Measurements from ENCODE around the gene EIF4E3. TPM values are rescaled to one million over a fixed set of nuclear protein-coding genes. Genes with fewer than 3 reads are reported as not detected.

The EIF4E3 gene
- total and polyA plus RNA-seq, 4 donors: 10.2 to 29.3 (median 21.9) TPM

DNA sequence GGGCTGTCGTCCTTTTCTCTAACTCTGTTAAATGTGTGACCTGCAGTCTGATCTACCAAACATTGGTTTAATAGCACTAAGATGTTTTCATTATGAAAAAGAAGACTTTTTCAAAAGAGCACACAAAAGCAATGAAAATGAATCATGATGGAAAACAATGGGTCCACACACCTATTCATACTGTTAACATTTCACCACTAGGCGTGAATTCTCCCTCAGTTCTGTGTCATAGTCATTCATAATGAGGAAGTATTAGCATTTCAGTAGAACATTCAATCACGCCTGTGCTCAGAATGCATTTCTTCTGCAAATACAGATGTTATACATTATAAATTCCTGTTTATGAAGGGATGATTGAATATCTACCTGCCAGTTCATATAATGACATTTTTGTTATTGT is 35.9 kb downstream of the EIF4E3 start:
- H3K27ac ChIP-seq (ENCODE audit: low read depth in 1 of 2, low read length in 2 of 2): no peak overlapping the region
- H3K4me1 ChIP-seq (ENCODE audit: control insufficient read depth in 1 of 2, insufficient read depth in 2 of 2, low read length in 2 of 2): no peaks in the 10 kb centered on the region
- intact Hi-C loops (cut with DNase I): no loop called here

DNA sequence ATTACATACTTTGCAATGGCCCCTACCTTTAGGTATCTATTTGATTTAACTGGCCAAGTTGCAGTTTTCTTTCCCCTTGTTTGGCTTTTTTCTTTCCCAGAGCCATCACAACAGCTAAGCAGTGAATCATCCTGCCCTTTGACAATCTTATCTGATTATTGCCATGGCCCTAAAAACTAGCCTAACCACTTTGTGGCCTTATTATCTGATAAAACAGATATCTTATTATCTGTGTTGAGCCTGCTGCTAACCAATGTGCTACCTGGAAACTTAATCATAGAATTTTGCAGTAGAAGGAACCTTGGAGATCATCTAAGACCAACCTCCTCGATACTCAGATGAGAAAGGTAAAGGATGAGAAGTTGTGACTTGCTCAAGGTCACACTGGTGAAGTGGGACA is 37.1 kb downstream of the EIF4E3 start:
- no peak overlapping the region for H3K27ac ChIP-seq (ENCODE audit: low read depth in 1 of 2, low read length in 2 of 2)
- DNase-seq: no peak
- intact Hi-C loops (cut with DNase I): no loop called here
- no peak for ATAC-seq (ENCODE audit: low FRiP score)
- H3K9me3 ChIP-seq (ENCODE audit: control insufficient read depth, low read length): no peaks in the 10 kb centered on the region
- peaks cover 0 to 3% of the 10 kb centered on the region in 2 donors for H3K36me3 ChIP-seq (ENCODE audit: control insufficient read depth in 1 of 2, insufficient read depth in 2 of 2, low read length in 1 of 2)
- WGBS, 2 donors: 98 to 100% methylated on average over 1 of the region's 1 CpG
- H3K4me1 ChIP-seq (ENCODE audit: control insufficient read depth in 1 of 2, insufficient read depth in 2 of 2, low read length in 2 of 2): no peaks in the 10 kb centered on the region
- H3K4me3 ChIP-seq (ENCODE audit: low read length in 2 of 2): no peak overlapping the region
- no peaks in the 10 kb centered on the region for H3K27me3 ChIP-seq (ENCODE audit: control insufficient read depth in 1 of 2, insufficient read depth in 2 of 2, low read length in 1 of 2)

More for the DNA sequence above, 35.9 kb downstream of the EIF4E3 start:
- no peak for DNase-seq
- no peak overlapping the region for H3K4me3 ChIP-seq (ENCODE audit: low read length in 2 of 2)
- peaks cover 0 to 3% of the 10 kb centered on the region in 2 donors for H3K36me3 ChIP-seq (ENCODE audit: control insufficient read depth in 1 of 2, insufficient read depth in 2 of 2, low read length in 1 of 2)
- WGBS, 2 donors: 94 to 95% methylated on average over 3 of the region's 3 CpGs
- no peak for ATAC-seq (ENCODE audit: low FRiP score)
- no peaks in the 10 kb centered on the region for H3K9me3 ChIP-seq (ENCODE audit: control insufficient read depth, low read length)
- no peaks in the 10 kb centered on the region for H3K27me3 ChIP-seq (ENCODE audit: control insufficient read depth in 1 of 2, insufficient read depth in 2 of 2, low read length in 1 of 2)

DNA sequence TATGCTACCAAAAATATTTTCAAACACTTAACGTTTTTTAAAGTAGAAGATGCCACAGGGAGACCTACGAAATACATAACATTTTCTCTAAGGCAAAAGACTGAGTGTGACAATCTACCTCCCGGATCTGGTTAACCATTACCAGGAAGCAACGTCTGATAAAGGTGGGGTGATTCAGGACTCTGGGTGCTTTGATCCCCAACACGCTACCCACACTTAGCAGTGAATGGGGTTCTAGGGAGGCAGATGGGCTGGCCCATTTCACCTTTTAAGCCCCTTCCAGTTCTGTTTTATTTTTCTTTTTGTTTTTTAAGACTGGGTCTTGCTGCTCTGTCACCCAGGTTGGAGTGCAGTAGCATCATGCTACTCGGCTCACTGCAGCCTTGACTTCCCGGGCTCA is 39.5 kb downstream of the EIF4E3 start:
- no peak for DNase-seq
- no peak overlapping the region for H3K27ac ChIP-seq (ENCODE audit: low read depth in 1 of 2, low read length in 2 of 2)
- intact Hi-C loops (cut with DNase I): no loop called here
- H3K4me3 ChIP-seq (ENCODE audit: low read length in 2 of 2): no peak overlapping the region
- no peak for ATAC-seq (ENCODE audit: low FRiP score)
- peaks cover 0 to 3% of the 10 kb centered on the region in 2 donors for H3K36me3 ChIP-seq (ENCODE audit: control insufficient read depth in 1 of 2, insufficient read depth in 2 of 2, low read length in 1 of 2)
- H3K4me1 ChIP-seq (ENCODE audit: control insufficient read depth in 1 of 2, insufficient read depth in 2 of 2, low read length in 2 of 2): no peaks in the 10 kb centered on the region
- 94% methylated on average over 7 of the region's 7 CpGs for WGBS, 2 donors
- H3K9me3 ChIP-seq (ENCODE audit: control insufficient read depth, low read length): no peaks in the 10 kb centered on the region
- no peaks in the 10 kb centered on the region for H3K27me3 ChIP-seq (ENCODE audit: control insufficient read depth in 1 of 2, insufficient read depth in 2 of 2, low read length in 1 of 2)

DNA sequence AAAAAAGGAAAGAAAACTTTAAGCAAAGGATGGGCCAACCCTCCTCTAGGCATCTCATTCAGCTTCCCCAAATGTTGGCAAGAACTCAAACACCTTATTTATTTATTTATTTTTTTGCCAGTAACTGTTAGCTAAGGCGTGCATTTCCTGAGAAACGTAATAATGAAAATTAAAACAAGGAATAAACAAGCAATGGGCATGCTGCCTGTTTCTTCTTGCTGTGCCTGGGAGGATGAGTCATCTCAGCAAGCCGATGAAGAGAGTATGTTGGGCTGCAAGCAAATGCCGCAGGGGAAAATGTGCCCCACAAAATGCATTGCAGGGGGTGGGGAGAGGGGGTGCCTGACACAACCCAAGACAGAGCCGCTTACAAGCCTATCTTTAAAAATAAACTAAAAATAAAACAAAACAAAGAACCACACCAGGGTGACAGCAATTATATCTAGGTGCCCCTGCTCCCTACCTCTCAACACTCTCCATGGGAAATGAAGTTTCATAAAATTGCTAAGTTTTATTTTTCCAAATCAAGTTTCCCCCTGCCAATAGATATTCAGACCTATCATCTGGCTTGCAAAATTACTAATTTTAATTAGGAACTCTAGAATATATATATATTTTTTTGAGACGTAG is 40.3 kb downstream of the EIF4E3 start:
- H3K4me3 ChIP-seq (ENCODE audit: low read length in 2 of 2): no peak overlapping the region
- H3K27me3 ChIP-seq (ENCODE audit: control insufficient read depth in 1 of 2, insufficient read depth in 2 of 2, low read length in 1 of 2): no peaks in the 10 kb centered on the region
- ATAC-seq (ENCODE audit: low FRiP score) (peak; percentile 59), DNase-seq (no peak)
- H3K4me1 ChIP-seq (ENCODE audit: control insufficient read depth in 1 of 2, insufficient read depth in 2 of 2, low read length in 2 of 2): no peaks in the 10 kb centered on the region
- intact Hi-C loops (cut with DNase I): no loop called here
- WGBS, 2 donors: 52 to 57% methylated on average over 6 of the region's 6 CpGs
- H3K9me3 ChIP-seq (ENCODE audit: control insufficient read depth, low read length): no peaks in the 10 kb centered on the region
- peaks cover 0 to 3% of the 10 kb centered on the region in 2 donors for H3K36me3 ChIP-seq (ENCODE audit: control insufficient read depth in 1 of 2, insufficient read depth in 2 of 2, low read length in 1 of 2)
- H3K27ac ChIP-seq (ENCODE audit: low read depth in 1 of 2, low read length in 2 of 2): no peak overlapping the region

DNA sequence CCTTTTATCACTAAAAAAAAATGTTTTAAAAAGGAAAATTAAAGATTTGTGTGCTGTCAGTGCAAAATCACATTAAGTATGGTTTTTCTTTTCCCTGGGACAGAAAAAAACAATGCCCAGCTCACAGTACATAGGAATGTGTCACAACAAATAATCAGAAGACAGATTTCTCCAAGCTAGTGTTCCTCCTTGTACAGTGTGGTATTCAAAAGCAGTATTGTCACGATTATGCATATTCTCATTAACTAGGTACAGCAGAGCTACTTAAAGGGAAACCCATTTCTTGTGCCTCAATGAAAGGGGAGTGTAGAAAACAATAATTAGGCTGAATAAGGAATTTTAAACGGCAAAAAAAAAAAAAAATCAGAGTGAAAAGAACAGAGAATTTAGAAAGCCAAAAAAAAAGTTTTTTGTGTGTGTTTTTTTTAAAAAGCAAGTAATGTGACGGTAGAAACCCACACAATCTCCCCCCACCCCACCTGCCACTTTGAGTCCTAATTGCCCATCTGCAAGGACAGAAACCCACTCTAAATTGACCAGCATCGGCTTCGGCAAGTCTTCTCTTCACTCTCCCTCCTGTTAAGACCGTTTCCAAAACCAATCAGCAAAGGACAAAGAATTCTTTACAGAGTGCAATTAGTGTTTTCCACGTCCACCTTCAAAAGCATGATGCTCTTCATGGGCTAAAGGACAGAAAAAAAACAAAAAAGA is 41.0 kb downstream of the EIF4E3 start:
- no peaks in the 10 kb centered on the region for H3K4me1 ChIP-seq (ENCODE audit: control insufficient read depth in 1 of 2, insufficient read depth in 2 of 2, low read length in 2 of 2)
- DNase-seq: no peak
- no peak for ATAC-seq (ENCODE audit: low FRiP score)

DNA sequence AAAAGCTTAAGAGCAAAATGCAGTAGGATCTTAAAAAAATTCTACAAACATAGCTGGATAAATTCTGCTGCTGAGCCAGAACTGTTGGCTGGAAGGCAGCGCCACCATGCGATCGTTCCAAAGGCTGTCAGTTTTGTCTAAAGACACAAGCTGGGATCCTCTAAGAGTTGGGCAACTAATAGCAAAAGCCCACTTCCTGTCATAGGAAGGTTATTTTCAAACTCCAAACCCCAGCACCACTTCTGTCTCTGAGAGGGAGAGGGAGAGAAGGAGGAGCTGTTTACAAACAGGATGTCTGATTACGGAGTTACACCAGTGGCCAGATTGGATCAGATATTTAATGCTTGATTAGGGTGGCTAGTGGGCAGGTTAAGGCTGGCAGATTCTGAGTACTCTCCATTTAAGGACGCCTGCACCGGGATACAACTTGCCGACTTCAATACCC is 44.0 kb downstream of the EIF4E3 start:
- no peaks in the 10 kb centered on the region for H3K36me3 ChIP-seq (ENCODE audit: control insufficient read depth in 1 of 2, insufficient read depth in 2 of 2, low read length in 1 of 2)
- WGBS, 2 donors: 53 to 54% methylated on average over 7 of the region's 7 CpGs
- ATAC-seq (ENCODE audit: low FRiP score) (peak; percentile 68), DNase-seq (peak; percentile 80 to 83)
- H3K4me3 ChIP-seq (ENCODE audit: low read length in 2 of 2): no peak overlapping the region
- H3K27me3 ChIP-seq (ENCODE audit: control insufficient read depth in 1 of 2, insufficient read depth in 2 of 2, low read length in 1 of 2): no peaks in the 10 kb centered on the region
- no peaks in the 10 kb centered on the region for H3K4me1 ChIP-seq (ENCODE audit: control insufficient read depth in 1 of 2, insufficient read depth in 2 of 2, low read length in 2 of 2)
- intact Hi-C loops (cut with DNase I): no loop called here
- no peaks in the 10 kb centered on the region for H3K9me3 ChIP-seq (ENCODE audit: control insufficient read depth, low read length)
- H3K27ac ChIP-seq (ENCODE audit: low read depth in 1 of 2, low read length in 2 of 2): no peak overlapping the region

More for the DNA sequence above, 41.0 kb downstream of the EIF4E3 start:
- no peaks in the 10 kb centered on the region for H3K27me3 ChIP-seq (ENCODE audit: control insufficient read depth in 1 of 2, insufficient read depth in 2 of 2, low read length in 1 of 2)
- no peak overlapping the region for H3K4me3 ChIP-seq (ENCODE audit: low read length in 2 of 2)
- WGBS, 2 donors: 82 to 93% methylated on average over 7 of the region's 7 CpGs
- intact Hi-C loops (cut with DNase I): no loop called here
- no peak overlapping the region for H3K27ac ChIP-seq (ENCODE audit: low read depth in 1 of 2, low read length in 2 of 2)
- no peaks in the 10 kb centered on the region for H3K9me3 ChIP-seq (ENCODE audit: control insufficient read depth, low read length)
- peaks cover 0 to 3% of the 10 kb centered on the region in 2 donors for H3K36me3 ChIP-seq (ENCODE audit: control insufficient read depth in 1 of 2, insufficient read depth in 2 of 2, low read length in 1 of 2)

DNA sequence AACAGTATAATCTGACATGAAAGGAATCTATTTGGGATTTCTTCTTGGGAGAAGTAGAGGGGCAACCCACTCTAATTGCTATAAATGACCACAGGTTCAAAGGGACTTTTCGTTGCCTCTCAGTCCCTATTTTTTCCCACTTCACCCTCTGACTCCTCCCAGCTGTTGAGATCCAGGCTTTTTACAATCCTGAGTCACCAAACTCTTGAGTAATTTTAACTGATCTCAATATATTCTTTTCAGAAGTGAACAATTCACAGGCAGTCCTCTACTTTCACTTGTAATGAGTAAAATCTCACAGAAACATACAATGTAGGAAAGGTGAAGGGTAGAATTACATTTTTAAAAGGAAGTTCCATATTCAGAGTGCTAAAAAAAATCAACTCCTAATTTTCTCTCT is 44.6 kb downstream of the EIF4E3 start:
- Histone ChIP-seq H3K27ac (ENCODE audit: low read depth in 1 of 2, low read length in 2 of 2) (no peak overlapping the region), H3K4me1 (ENCODE audit: control insufficient read depth in 1 of 2, insufficient read depth in 2 of 2, low read length in 2 of 2) (no peaks in the 10 kb centered on the region), H3K4me3 (ENCODE audit: low read length in 2 of 2) (no peak overlapping the region), H3K36me3 (ENCODE audit: control insufficient read depth in 1 of 2, insufficient read depth in 2 of 2, low read length in 1 of 2) (no peaks in the 10 kb centered on the region), H3K9me3 (ENCODE audit: control insufficient read depth, low read length) (no peaks in the 10 kb centered on the region), H3K27me3 (ENCODE audit: control insufficient read depth in 1 of 2, insufficient read depth in 2 of 2, low read length in 1 of 2) (no peaks in the 10 kb centered on the region)
- ATAC-seq (ENCODE audit: low FRiP score) (peak; percentile 58), DNase-seq (no peak)
- intact Hi-C loops (cut with DNase I): no loop called here
- WGBS, 2 donors: 53 to 77% methylated on average over 1 of the region's 1 CpG

DNA sequence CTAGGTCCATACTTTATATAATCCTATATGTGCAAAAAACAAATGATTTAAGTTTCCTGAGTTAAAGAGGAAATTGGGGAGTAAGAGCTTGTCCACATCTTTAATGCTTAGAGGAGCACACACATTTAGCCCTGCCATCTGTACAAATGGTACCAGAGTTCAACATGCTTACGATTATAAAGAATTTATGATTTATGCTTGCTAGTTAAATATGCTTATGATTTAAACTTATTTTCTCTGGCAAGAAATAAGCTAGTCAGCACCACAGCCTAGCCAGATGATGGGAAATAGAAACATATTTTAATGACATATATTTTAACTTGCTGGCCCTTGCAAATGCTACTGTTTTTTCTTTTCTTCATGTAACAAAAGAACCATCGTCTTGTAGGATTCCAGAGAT is 48.3 kb downstream of the EIF4E3 start:
- intact Hi-C loops (cut with DNase I): no loop called here
- WGBS, 2 donors: 59 to 73% methylated on average over 2 of the region's 2 CpGs
- H3K27ac ChIP-seq (ENCODE audit: low read depth in 1 of 2, low read length in 2 of 2): no peak overlapping the region
- ATAC-seq (ENCODE audit: low FRiP score): no peak
- no peaks in the 10 kb centered on the region for H3K9me3 ChIP-seq (ENCODE audit: control insufficient read depth, low read length)
- no peaks in the 10 kb centered on the region for H3K27me3 ChIP-seq (ENCODE audit: control insufficient read depth in 1 of 2, insufficient read depth in 2 of 2, low read length in 1 of 2)
- H3K4me1 ChIP-seq (ENCODE audit: control insufficient read depth in 1 of 2, insufficient read depth in 2 of 2, low read length in 2 of 2): no peaks in the 10 kb centered on the region
- H3K4me3 ChIP-seq (ENCODE audit: low read length in 2 of 2): no peak overlapping the region
- no peak for DNase-seq
- H3K36me3 ChIP-seq (ENCODE audit: control insufficient read depth in 1 of 2, insufficient read depth in 2 of 2, low read length in 1 of 2): no peaks in the 10 kb centered on the region

DNA sequence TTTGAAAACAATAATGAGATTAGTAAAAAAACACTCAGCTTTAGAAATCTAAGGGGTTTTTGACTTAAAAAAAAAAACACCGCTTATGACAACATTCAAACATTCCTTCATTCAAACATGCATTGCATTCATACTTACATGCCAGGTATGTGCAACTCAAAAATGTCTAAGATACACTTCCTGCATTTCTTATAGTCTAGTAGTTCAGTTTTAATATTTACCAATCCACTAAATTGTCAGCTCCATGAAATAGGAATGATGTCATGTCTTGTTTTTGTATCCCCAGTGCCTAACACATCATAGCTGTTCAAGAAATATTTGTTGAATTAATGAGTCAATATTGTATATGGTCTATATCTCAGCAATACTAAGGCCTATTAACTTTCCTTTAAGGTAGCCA is 51.7 kb downstream of the EIF4E3 start:
- Histone ChIP-seq H3K4me3 (ENCODE audit: low read length in 2 of 2) (no peak overlapping the region), H3K9me3 (ENCODE audit: control insufficient read depth, low read length) (no peaks in the 10 kb centered on the region), H3K4me1 (ENCODE audit: control insufficient read depth in 1 of 2, insufficient read depth in 2 of 2, low read length in 2 of 2) (no peaks in the 10 kb centered on the region), H3K27ac (ENCODE audit: low read depth in 1 of 2, low read length in 2 of 2) (no peak overlapping the region), H3K27me3 (ENCODE audit: control insufficient read depth in 1 of 2, insufficient read depth in 2 of 2, low read length in 1 of 2) (no peaks in the 10 kb centered on the region), H3K36me3 (ENCODE audit: control insufficient read depth in 1 of 2, insufficient read depth in 2 of 2, low read length in 1 of 2) (no peaks in the 10 kb centered on the region)
- intact Hi-C loops (cut with DNase I): no loop called here
- no peak for ATAC-seq (ENCODE audit: low FRiP score)
- DNase-seq: no peak
- WGBS, 2 donors: 65 to 87% methylated on average over 1 of the region's 1 CpG

Data from aorta (tissue), 5 donors.